CD8-positive, alpha-beta memory T cell (primary cell): ENCODE data around the gene CELF6. TPM values are rescaled to one million over a fixed set of nuclear protein-coding genes. Genes with fewer than 3 reads are reported as not detected.
"Not testable (repeated sequence)": the region's sequence is repeated elsewhere in the genome, so short reads cannot be mapped to it uniquely, and the experiment has no call there.

Experiments
- CTCF ChIA-PET: fragments of 350-600 bp; sonication (Branson Sonifier 250); formaldehyde crosslinking; loops from one replicate; lab custom pipeline; 2021; ENCODE audit warnings: antibody characterized with exemption; lab: Charles Lee
- POLR2A ChIA-PET: fragments of 350-600 bp; sonication (Branson Sonifier 250); formaldehyde crosslinking; loops from one replicate; lab custom pipeline; 2021; ENCODE audit warnings: antibody characterized with exemption; lab: Charles Lee
- DNase-seq, 5 donors: peaks; one replicate each; pipeline versions ENCODE4 v3.0.0 to v3.0.0-alpha.2; 2020 to 2022; ENCODE audit warnings: mixed read lengths in 1 of 5
- H3K27ac ChIP-seq: one replicate; pipeline ENCODE4 v1.7.0; 2013; ENCODE audit warnings: low read depth, mild to moderate bottlenecking, low read length, moderate library complexity
- H3K27me3 ChIP-seq: 2 replicates; pipeline ENCODE4 v1.7.0; 2013; ENCODE audit warnings: low read length, mild to moderate bottlenecking; ENCODE audit not compliant: insufficient read depth, poor library complexity, severe bottlenecking
- H3K36me3 ChIP-seq: 2 replicates; pipeline ENCODE4 v1.7.0; 2013; ENCODE audit warnings: mild to moderate bottlenecking, low read length, moderate library complexity; ENCODE audit not compliant: insufficient read depth
- H3K4me1 ChIP-seq: 2 replicates; pipeline ENCODE4 v1.7.0; 2013; ENCODE audit warnings: mild to moderate bottlenecking, low read length, moderate library complexity; ENCODE audit not compliant: insufficient read depth
- H3K4me3 ChIP-seq: 2 replicates; pipeline ENCODE4 v1.7.0; 2013; ENCODE audit warnings: mild to moderate bottlenecking, low read length
- H3K9me3 ChIP-seq: 2 replicates; pipeline ENCODE4 v1.7.0; 2013; ENCODE audit warnings: mild to moderate bottlenecking, low read length
- H3K27ac Mint-ChIP-seq, 8 donors: one replicate each; pipeline ENCODE4 v1.8.0; 2020 to 2021; ENCODE audit warnings: mixed read lengths in 8 of 8, mild to moderate bottlenecking in 6 of 8, inconsistent platforms in 3 of 8, moderate library complexity in 3 of 8
- H3K27me3 Mint-ChIP-seq, 2 donors: one replicate each; pipeline ENCODE4 v1.8.0; 2020 to 2021; ENCODE audit warnings: mixed read lengths in 2 of 2, mild to moderate bottlenecking in 1 of 2, moderate library complexity in 1 of 2
- H3K36me3 Mint-ChIP-seq, 3 donors: one replicate each; pipeline ENCODE4 v1.8.0; 2020 to 2021; ENCODE audit warnings: mixed read lengths in 3 of 3, inconsistent platforms in 1 of 3, mild to moderate bottlenecking in 1 of 3
- H3K4me1 Mint-ChIP-seq, 3 donors: one replicate each; pipeline ENCODE4 v1.8.0; 2020 to 2021; ENCODE audit warnings: mixed read lengths in 3 of 3, inconsistent platforms in 1 of 3, mild to moderate bottlenecking in 1 of 3
- H3K4me3 Mint-ChIP-seq, 7 donors: one replicate each; pipeline ENCODE4 v1.8.0; 2020 to 2021; ENCODE audit warnings: mixed read lengths in 7 of 7, mild to moderate bottlenecking in 6 of 7, moderate library complexity in 4 of 7, inconsistent platforms in 2 of 7
- H3K9me3 Mint-ChIP-seq, 5 donors: one replicate each; pipeline ENCODE4 v1.8.0; 2020 to 2022; ENCODE audit warnings: mixed read lengths in 5 of 5, mild to moderate bottlenecking in 3 of 5, moderate library complexity in 2 of 5, inconsistent platforms in 1 of 5
- polyA plus RNA-seq: library from polyadenylated mRNA; unstranded; fragments of 300-500 nt; fragmentation: Illumina TruSeq; gene quantifications from one replicate; pipeline ENCODE4 v1.2.3, GENCODE V29; 2021
- total RNA-seq, 2 experiments: library from RNA; stranded (reverse); gene quantifications; one replicate each; pipeline ENCODE4 v1.2.3, GENCODE V29; 2021

The CELF6 gene
- total and polyA plus RNA-seq, 3 experiments from 2014 or later, result 0.53 to 0.68 TPM; not detected in 1

DNA sequence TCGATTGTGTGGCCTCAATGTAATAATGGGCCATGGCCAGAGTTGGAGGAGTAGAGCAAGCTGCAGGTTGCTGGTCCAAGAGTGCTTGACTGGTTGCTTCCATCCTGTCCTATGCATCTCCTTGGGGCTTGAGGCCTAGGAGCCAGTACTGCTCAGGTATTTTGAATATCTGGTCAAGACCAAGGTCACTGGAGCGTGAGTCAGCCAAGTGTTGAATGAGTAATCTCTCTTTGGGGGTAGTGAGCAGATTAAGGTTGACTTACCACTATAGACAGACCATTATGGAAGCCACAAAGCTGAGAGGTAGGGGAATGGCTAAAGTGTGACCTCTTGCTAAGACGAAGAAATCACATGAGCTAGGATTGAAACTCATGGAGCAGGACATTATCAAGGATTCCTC lies 38.2 kb downstream of the CELF6 start:
- H3K27me3 ChIP-seq, result no peaks in the 10 kb centered on the region
- no peaks in the 10 kb centered on the region for H3K4me1 ChIP-seq
- CTCF ChIA-PET, result interaction anchor here (1.2 kb wide), 1 partner anchor 9 kb away, joined by 4 read pairs; no protein-coding TSS in a partner anchor
- H3K27ac ChIP-seq, result no peak overlapping the region
- no peaks in the 10 kb centered on the region for H3K36me3 ChIP-seq
- Mint-ChIP-seq H3K27me3 (no peaks in the 10 kb centered on the region), H3K9me3 (no peaks in the 10 kb centered on the region), H3K36me3 (peaks cover 0 to 6% (median 0%) of the 10 kb centered on the region in 3 donors), H3K4me3 (no peak overlapping the region), H3K4me1 (no peaks in the 10 kb centered on the region), H3K27ac (no peak overlapping the region)
- POLR2A ChIA-PET, result no interaction called here
- DNase-seq, result no peak
- no peak overlapping the region for H3K4me3 ChIP-seq
- H3K9me3 ChIP-seq, result no peaks in the 10 kb centered on the region

DNA sequence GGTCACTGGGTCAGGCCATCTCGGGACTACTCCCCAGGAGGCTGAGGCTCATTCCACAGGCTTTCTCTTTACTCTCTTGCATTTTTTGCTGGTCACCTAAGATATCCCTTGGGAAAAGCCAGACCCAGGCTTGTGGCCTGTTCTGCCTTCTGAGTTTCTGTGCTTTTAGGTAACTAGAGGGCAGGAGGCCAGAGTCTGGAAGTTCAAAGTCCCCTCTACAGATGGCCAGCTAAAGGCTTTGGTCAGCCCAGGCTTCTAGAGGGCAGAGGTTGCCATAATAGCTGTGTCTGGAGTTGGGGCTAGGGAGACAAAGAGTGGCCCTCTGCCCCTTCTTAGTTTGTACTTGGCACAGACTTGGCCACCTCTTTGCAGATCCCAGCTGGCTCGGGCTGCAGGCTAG lies 39.2 kb downstream of the CELF6 start:
- no peaks in the 10 kb centered on the region for H3K27me3 Mint-ChIP-seq
- H3K4me1 ChIP-seq, result no peaks in the 10 kb centered on the region
- ChIA-PET CTCF (interaction anchor here (0.9 to 1.5 kb wide), 3 partner anchors 24 to 80 kb away, joined by 3 to 4 read pairs (median 3); no protein-coding TSS in a partner anchor), POLR2A (no interaction called here)
- H3K4me1 Mint-ChIP-seq, result no peaks in the 10 kb centered on the region
- H3K27ac Mint-ChIP-seq, result no peak overlapping the region
- H3K4me3 ChIP-seq, result no peak overlapping the region
- no peak for DNase-seq
- no peak overlapping the region for H3K27ac ChIP-seq
- H3K9me3 Mint-ChIP-seq, result no peaks in the 10 kb centered on the region
- H3K9me3 ChIP-seq, result no peaks in the 10 kb centered on the region
- H3K36me3 Mint-ChIP-seq, result peaks cover 0 to 6% (median 0%) of the 10 kb centered on the region in 3 donors
- H3K36me3 ChIP-seq, result no peaks in the 10 kb centered on the region
- no peaks in the 10 kb centered on the region for H3K27me3 ChIP-seq
- no peak overlapping the region for H3K4me3 Mint-ChIP-seq

DNA sequence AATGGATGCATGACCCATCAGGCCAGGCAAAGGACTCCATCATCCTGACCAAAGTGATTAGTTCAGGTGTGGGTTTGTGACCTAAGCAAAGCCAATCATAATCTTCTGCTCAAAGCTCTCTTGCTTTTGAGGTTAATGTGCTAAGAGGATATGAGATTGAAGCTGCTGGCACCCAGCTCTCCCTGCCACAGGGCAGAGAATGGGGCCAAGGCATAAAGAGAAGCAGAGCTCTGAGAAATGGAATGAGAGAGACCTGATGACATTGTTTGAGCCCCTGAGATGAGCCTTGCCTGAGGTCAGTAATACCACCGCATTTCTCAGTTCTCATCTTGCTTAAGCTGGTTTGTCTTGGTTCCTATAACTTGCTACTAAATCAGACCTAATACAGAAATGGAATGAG lies 41.2 kb downstream of the CELF6 start:
- DNase-seq, result no peak
- H3K36me3 Mint-ChIP-seq, result peaks cover 0 to 3% (median 0%) of the 10 kb centered on the region in 3 donors
- peak overlapping the region in 1 of 8 donors; percentile 40 for H3K27ac Mint-ChIP-seq
- Histone ChIP-seq H3K4me1 (peaks cover 7% of the 10 kb centered on the region), H3K27me3 (no peaks in the 10 kb centered on the region), H3K9me3 (no peaks in the 10 kb centered on the region), H3K36me3 (no peaks in the 10 kb centered on the region), H3K27ac (no peak overlapping the region), H3K4me3 (no peak overlapping the region)
- CTCF ChIA-PET, result interaction anchor here (0.8 kb wide), 1 partner anchor 79 kb away, joined by 3 read pairs; no protein-coding TSS in a partner anchor
- POLR2A ChIA-PET, result no interaction called here
- H3K9me3 Mint-ChIP-seq, result no peaks in the 10 kb centered on the region
- no peaks in the 10 kb centered on the region for H3K27me3 Mint-ChIP-seq
- no peak overlapping the region for H3K4me3 Mint-ChIP-seq
- H3K4me1 Mint-ChIP-seq, result peaks cover 5 to 8% (median 7%) of the 10 kb centered on the region in 3 donors

DNA sequence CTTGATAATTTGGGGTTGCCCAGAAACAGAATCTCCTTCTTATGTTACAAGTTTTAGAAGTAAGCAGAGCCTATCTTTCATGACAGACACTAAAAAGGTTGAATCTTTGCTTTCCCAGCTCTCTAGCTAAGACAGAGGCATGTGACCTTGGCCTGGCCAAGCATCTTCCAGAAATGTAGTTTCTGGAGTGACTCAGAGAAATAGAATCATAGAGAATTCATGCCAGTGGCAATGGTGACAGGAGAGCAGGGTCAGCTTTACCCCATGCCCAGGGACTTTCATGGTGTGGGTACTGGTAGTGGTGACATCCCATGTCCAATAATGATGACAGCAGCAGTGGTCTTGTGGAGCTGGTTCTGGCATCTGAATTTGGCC lies 43.6 kb downstream of the CELF6 start:
- CTCF ChIA-PET, result interaction anchor here (0.9 to 1.6 kb wide), 2 partner anchors 10 to 77 kb away, joined by 3 to 5 read pairs; no protein-coding TSS in a partner anchor
- Histone ChIP-seq H3K9me3 (no peaks in the 10 kb centered on the region), H3K36me3 (no peaks in the 10 kb centered on the region), H3K4me1 (peaks cover 24% of the 10 kb centered on the region), H3K27ac (no peak overlapping the region), H3K27me3 (no peaks in the 10 kb centered on the region), H3K4me3 (no peak overlapping the region)
- Mint-ChIP-seq H3K36me3 (peaks cover 0 to 2% (median 0%) of the 10 kb centered on the region in 3 donors), H3K9me3 (no peaks in the 10 kb centered on the region), H3K4me3 (no peak overlapping the region), H3K4me1 (peaks cover 21 to 27% (median 27%) of the 10 kb centered on the region in 3 donors), H3K27me3 (no peaks in the 10 kb centered on the region), H3K27ac (peak overlapping the region in 2 of 8 donors; percentile 24 to 28)
- no peak for DNase-seq
- POLR2A ChIA-PET, result no interaction called here

DNA sequence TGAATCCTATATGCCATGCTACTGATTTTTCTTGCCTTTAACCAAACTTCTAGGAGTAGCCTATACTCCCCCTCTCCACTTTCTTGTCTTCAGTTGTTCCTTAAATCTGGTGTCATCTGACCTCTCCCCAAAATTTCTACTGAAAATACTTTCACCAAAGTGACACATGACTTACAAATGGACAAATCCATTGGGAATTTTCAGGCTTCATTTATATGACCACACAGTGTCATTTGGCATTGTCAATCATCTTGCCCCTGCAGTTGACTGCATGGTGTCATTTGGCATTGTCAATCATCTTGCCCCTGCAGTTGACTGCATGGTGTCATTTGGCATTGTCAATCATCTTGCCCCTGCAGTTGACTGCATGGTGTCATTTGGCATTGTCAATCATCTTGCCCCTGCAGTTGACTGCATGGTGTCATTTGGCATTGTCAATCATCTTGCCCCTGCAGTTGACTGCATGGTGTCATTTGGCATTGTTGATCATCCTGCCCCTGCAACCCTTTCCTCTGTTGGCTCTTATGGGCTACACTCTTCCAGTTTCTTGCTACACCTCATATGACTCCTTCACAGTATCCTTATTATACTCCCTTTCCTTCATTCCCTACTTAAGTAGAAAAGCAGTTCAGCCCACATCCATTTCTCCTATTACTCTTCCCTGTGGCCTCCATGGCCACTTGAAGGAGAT lies 44.2 kb downstream of the CELF6 start:
- POLR2A ChIA-PET, H3K36me3 Mint-ChIP-seq, H3K9me3 ChIP-seq, H3K36me3 ChIP-seq, H3K27ac ChIP-seq, H3K4me3 ChIP-seq, H3K27me3 ChIP-seq, DNase-seq, H3K27me3 Mint-ChIP-seq, H3K9me3 Mint-ChIP-seq: not testable (repeated sequence)
- CTCF ChIA-PET, result interaction anchor here (1.6 kb wide), 1 partner anchor 76 kb away, joined by 5 read pairs; no protein-coding TSS in a partner anchor
- Mint-ChIP-seq H3K4me1 (peaks cover 26 to 33% (median 32%) of the 10 kb centered on the region in 3 donors), H3K4me3 (peak overlapping the region in 1 of 7 donors; percentile 75), H3K27ac (peak overlapping the region in 3 of 8 donors; percentile 16 to 28 (median 24))
- peaks cover 29% of the 10 kb centered on the region for H3K4me1 ChIP-seq

DNA sequence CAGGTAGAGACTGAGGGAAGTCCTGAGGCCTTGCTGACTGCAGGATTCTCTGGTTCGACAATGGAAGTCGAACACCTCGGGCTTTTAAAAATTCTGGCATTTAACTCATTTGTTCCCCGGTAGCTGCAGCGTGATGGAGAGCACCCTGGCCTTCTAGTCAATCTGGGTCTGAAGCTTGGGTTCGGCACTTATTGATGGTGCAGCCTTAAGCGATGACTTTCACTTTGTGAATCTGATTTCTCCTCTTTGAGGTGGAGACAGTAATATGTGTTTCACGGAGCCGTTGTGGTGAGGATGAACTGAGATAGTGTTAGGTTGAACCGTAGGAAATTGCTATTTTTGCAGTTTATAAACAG lies 47.0 kb downstream of the CELF6 start:
- H3K4me1 ChIP-seq, result peaks cover 33% of the 10 kb centered on the region
- Mint-ChIP-seq H3K4me1 (peaks cover 38 to 50% (median 48%) of the 10 kb centered on the region in 3 donors), H3K27ac (peak overlapping the region; percentile 86 to 98 (median 94)), H3K36me3 (peaks cover 0 to 22% (median 2%) of the 10 kb centered on the region in 3 donors), H3K9me3 (no peaks in the 10 kb centered on the region), H3K4me3 (peak overlapping the region; percentile 87 to 96 (median 90)), H3K27me3 (no peaks in the 10 kb centered on the region)
- no peaks in the 10 kb centered on the region for H3K9me3 ChIP-seq
- H3K27ac ChIP-seq, result peak overlapping the region; percentile 52
- POLR2A ChIA-PET, result interaction anchor here (0.7 to 0.9 kb wide), 2 partner anchors 42 to 103 kb away, joined by 3 to 9 read pairs; partner anchors contain the start of gene PKM
- peak overlapping the region; percentile 75 for H3K4me3 ChIP-seq
- peaks cover 5% of the 10 kb centered on the region for H3K36me3 ChIP-seq
- DNase-seq, result no peak
- no peaks in the 10 kb centered on the region for H3K27me3 ChIP-seq
- CTCF ChIA-PET, result interaction anchor here (0.6 to 2.3 kb wide), 13 partner anchors 9 to 75 kb away, joined by 3 to 19 read pairs (median 5); partner anchors contain the start of gene GRAMD2A

DNA sequence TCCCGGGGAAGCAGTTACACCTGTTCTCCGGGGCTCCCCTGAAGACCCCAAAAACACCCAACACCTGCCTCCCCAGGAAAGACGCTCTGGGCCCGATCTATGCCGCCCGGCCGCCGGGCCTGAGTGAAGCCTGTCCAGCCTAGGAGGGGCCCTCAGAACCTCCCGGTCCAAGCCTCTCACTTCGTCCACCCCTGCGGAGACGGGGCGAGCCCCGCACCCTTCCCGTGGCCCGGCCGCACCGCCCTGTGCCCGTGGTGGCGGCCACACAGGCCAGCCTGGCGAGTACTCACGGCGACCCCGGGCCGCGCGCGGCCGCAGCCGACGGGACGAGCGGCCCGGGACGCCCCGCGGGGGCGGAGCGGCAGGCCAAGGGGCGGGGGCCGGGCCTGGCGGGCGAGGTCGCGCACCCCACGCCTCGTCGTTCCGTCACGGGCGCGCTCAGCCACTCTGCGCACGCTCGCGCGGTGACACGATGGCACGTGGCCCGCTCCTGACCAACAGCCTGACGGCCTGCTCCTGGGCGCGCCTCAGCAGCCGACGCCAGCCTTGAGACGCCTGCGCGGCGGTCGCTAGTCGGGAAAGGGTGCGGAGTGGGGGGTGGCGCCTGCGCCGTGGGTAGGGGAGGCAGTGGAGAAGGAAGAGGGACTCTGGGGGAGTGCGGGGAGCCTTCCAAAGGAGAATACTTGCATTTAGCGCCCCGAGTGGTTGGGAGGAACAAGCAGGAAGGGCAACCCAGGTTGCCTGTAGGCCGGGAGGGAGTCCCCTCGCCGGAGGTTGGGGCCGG lies 47.6 kb downstream of the CELF6 start, which contains the start of gene PARP6:
PARP6 (minus strand) TSS at position 342 of the 784 bp plus-strand sequence. CDS start 5,077 bp downstream, outside the sequence.
- Mint-ChIP-seq H3K4me3 (peak within 1 kb of the TSS; percentile 87 to 96 (median 91)), H3K9me3 (no peaks in the 10 kb centered on the region), H3K27ac (peak within 1 kb of the TSS; percentile 86 to 98 (median 95)), H3K4me1 (peaks cover 38 to 50% (median 48%) of the 10 kb centered on the region in 3 donors), H3K27me3 (no peaks in the 10 kb centered on the region), H3K36me3 (peaks cover 0 to 27% (median 2%) of the 10 kb centered on the region in 3 donors)
- ChIA-PET POLR2A (interaction anchor here (0.7 to 0.9 kb wide), 2 partner anchors 41 to 104 kb away, joined by 3 to 9 read pairs; partner anchors contain the start of gene PKM), CTCF (interaction anchor here (0.8 to 2.3 kb wide), 9 partner anchors 10 to 72 kb away, joined by 3 to 19 read pairs (median 6); partner anchors contain the start of gene PKM)
- Histone ChIP-seq H3K36me3 (peaks cover 6% of the 10 kb centered on the region), H3K9me3 (no peaks in the 10 kb centered on the region), H3K27me3 (no peaks in the 10 kb centered on the region), H3K4me1 (peaks cover 33% of the 10 kb centered on the region), H3K4me3 (peak within 1 kb of the TSS; percentile 75), H3K27ac (peak within 1 kb of the TSS; percentile 84)
- peak; percentile 97 to 99 (median 99) for DNase-seq
